ENCODE results near the gene KANK3. TPM values are rescaled to one million over a fixed set of nuclear protein-coding genes. Genes with fewer than 3 reads are reported as not detected.

The KANK3 gene
- total and polyA plus RNA-seq, 9 donors = 9.4 to 18.9 (median 12.4) TPM

DNA sequence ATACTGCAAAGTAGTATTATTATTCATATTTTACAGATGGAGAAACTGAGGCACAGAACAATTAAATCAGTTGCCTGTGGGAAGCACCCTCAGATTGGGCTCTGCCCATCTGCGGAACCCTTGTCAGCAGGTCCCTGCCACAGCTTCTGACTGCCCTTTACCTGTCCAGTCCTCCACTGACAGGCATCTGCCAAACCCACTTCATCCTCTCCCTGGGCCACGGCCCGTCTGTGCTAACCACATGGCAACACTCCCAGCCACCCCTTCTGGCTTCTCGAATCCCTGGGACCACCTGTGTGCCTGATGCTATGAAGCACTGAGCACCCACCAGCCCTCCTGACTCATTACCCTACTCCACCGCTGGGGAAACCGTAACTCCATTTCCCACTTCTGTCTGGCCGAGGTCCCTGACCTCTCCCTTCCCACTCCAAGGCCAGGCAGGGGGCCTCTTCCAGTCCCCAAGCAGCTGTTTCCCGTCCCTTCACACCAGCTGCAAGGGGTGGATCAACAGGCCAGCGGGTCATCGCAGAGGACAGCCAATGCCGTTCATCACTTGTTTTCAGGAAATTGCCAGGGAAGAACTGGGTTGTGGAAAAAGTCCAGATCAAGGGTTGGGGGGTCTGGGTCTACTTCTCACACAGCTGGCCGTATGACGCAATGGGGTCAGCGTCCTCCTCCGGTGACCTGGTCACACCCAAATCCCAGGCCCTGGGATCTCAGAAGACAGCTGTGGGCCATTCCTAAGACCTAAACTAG lies 2.5 kb downstream of the KANK3 start:
- H3K36me3 ChIP-seq (ENCODE audit: control insufficient read depth, insufficient read depth, low read length) = no peaks in the 10 kb centered on the region
- peaks cover 18% of the 10 kb centered on the region for H3K4me1 ChIP-seq (ENCODE audit: control insufficient read depth, insufficient read depth, low read length)
- DNase-seq = peak; percentile 76
- peaks cover 89% of the 10 kb centered on the region for H3K27me3 ChIP-seq (ENCODE audit: control insufficient read depth, insufficient read depth, low read length)
- 15% methylated on average over 9 of the region's 15 CpGs for WGBS (ENCODE audit: insufficient coverage)
- H3K9me3 ChIP-seq (replicated peaks; ENCODE audit: control insufficient read depth, low read depth, low read length) = no peaks in the 10 kb centered on the region
- H3K4me3 ChIP-seq (ENCODE audit: low read length) = no peak overlapping the region
- peak overlapping the region; percentile 67 for H3K27ac ChIP-seq (ENCODE audit: low read length)

DNA sequence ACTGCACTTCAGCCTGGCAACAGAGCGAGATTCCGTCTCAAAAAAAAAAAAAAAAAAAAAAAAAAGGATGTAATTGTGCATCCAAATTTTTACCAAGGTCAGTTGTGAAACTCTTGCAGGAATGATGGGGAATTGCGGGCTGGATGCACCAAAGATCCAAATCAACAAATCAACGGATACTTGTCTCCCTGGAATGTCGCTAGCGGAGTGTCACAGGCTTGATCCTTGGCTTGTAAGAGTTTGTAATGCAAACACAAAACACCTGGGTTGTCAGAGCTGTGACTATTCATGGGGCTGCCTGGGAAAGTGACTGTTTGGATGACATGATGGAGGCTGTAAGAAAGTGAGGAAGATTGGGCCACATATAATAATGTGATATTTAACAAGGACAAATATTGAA lies 4.2 kb downstream of the KANK3 start:
- DNase-seq = no peak
- Histone ChIP-seq H3K9me3 (replicated peaks; ENCODE audit: control insufficient read depth, low read depth, low read length) (no peaks in the 10 kb centered on the region), H3K4me3 (ENCODE audit: low read length) (no peak overlapping the region), H3K36me3 (ENCODE audit: control insufficient read depth, insufficient read depth, low read length) (no peaks in the 10 kb centered on the region), H3K4me1 (ENCODE audit: control insufficient read depth, insufficient read depth, low read length) (peaks cover 25% of the 10 kb centered on the region), H3K27ac (ENCODE audit: low read length) (no peak overlapping the region), H3K27me3 (ENCODE audit: control insufficient read depth, insufficient read depth, low read length) (peaks cover 82% of the 10 kb centered on the region)
- 60% methylated on average over 1 of the region's 6 CpGs for WGBS (ENCODE audit: insufficient coverage)

DNA sequence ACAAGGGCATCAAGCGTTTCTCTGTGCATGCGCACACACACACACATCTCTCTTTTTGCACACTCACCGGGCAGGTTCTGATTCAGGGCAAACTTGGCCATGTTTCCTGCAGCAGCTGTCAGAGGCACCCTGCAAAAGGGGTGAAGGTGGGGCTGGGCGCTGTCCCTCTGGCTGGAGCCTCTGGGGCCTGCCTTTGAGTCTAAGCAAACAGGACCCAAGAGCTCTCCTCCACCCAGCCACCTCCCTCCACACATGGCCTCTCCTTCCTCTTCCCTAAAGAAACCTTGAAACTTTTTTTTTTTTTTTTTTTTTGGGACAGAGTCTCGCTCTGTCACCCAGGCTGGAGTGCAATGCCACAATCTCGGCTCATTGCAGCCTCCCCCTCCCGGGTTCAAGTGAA lies 5.3 kb downstream of the KANK3 start:
- Histone ChIP-seq H3K36me3 (ENCODE audit: control insufficient read depth, insufficient read depth, low read length) (no peaks in the 10 kb centered on the region), H3K27me3 (ENCODE audit: control insufficient read depth, insufficient read depth, low read length) (peaks cover 81% of the 10 kb centered on the region), H3K4me3 (ENCODE audit: low read length) (no peak overlapping the region), H3K9me3 (replicated peaks; ENCODE audit: control insufficient read depth, low read depth, low read length) (no peaks in the 10 kb centered on the region), H3K4me1 (ENCODE audit: control insufficient read depth, insufficient read depth, low read length) (peaks cover 26% of the 10 kb centered on the region), H3K27ac (ENCODE audit: low read length) (no peak overlapping the region)
- DNase-seq = no peak
- WGBS (ENCODE audit: insufficient coverage) = 75% methylated on average over 2 of the region's 7 CpGs

DNA sequence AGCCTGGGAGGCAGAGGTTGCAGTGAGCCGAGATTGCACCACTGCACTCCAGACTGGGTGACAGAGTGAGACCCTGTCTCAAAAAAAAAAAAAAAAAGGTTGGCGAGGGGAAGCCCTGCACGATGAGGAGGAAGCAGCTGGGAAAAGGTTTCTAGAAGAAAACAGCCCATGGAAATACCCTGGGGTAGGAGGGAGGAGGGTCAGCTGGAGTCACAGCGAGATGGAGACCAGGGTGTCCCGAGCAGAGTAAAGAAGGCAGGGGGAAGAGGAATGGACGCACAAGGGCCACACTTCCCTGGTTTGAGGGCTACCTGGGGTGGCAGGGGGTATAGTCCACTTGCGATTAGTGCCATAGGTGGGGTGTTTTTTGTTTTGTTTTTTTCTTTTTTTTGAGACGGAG lies 6.4 kb downstream of the KANK3 start:
- 63% methylated on average over 6 of the region's 8 CpGs for WGBS (ENCODE audit: insufficient coverage)
- H3K36me3 ChIP-seq (ENCODE audit: control insufficient read depth, insufficient read depth, low read length) = no peaks in the 10 kb centered on the region
- H3K27ac ChIP-seq (ENCODE audit: low read length) = no peak overlapping the region
- H3K4me3 ChIP-seq (ENCODE audit: low read length) = no peak overlapping the region
- H3K27me3 ChIP-seq (ENCODE audit: control insufficient read depth, insufficient read depth, low read length) = peaks cover 80% of the 10 kb centered on the region
- peaks cover 24% of the 10 kb centered on the region for H3K4me1 ChIP-seq (ENCODE audit: control insufficient read depth, insufficient read depth, low read length)
- no peaks in the 10 kb centered on the region for H3K9me3 ChIP-seq (replicated peaks; ENCODE audit: control insufficient read depth, low read depth, low read length)
- DNase-seq = no peak

DNA sequence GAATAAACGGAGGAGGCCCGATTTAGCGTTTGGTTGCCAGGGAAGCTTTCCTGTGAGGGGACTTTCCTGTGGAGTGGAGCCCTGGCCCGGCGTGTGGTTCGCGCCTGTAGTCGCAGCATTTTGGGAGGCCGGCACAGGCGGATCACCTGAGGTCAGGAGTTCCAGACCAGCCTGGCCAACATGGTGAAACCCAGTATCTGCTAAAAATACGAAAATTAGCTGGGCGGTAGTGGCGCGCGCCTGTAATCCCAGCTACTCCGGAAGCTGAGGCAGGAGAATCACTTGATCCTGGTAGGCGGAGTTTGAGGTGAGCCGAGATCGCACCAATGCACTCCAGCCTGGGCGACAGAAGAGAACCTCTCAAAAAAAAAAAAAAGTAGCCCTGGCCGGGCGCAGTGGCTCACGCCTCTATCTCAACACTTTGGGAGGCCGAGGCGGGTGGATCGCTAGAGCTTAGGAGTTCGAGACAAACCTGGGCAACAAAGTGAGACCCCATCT lies 6.9 kb downstream of the KANK3 start:
- no peak overlapping the region for H3K4me3 ChIP-seq (ENCODE audit: low read length)
- peaks cover 24% of the 10 kb centered on the region for H3K4me1 ChIP-seq (ENCODE audit: control insufficient read depth, insufficient read depth, low read length)
- H3K27ac ChIP-seq (ENCODE audit: low read length) = no peak overlapping the region
- H3K9me3 ChIP-seq (replicated peaks; ENCODE audit: control insufficient read depth, low read depth, low read length) = no peaks in the 10 kb centered on the region
- no peak for DNase-seq
- no peaks in the 10 kb centered on the region for H3K36me3 ChIP-seq (ENCODE audit: control insufficient read depth, insufficient read depth, low read length)
- peaks cover 81% of the 10 kb centered on the region for H3K27me3 ChIP-seq (ENCODE audit: control insufficient read depth, insufficient read depth, low read length)
- 32% methylated on average over 20 of the region's 27 CpGs for WGBS (ENCODE audit: insufficient coverage)

DNA sequence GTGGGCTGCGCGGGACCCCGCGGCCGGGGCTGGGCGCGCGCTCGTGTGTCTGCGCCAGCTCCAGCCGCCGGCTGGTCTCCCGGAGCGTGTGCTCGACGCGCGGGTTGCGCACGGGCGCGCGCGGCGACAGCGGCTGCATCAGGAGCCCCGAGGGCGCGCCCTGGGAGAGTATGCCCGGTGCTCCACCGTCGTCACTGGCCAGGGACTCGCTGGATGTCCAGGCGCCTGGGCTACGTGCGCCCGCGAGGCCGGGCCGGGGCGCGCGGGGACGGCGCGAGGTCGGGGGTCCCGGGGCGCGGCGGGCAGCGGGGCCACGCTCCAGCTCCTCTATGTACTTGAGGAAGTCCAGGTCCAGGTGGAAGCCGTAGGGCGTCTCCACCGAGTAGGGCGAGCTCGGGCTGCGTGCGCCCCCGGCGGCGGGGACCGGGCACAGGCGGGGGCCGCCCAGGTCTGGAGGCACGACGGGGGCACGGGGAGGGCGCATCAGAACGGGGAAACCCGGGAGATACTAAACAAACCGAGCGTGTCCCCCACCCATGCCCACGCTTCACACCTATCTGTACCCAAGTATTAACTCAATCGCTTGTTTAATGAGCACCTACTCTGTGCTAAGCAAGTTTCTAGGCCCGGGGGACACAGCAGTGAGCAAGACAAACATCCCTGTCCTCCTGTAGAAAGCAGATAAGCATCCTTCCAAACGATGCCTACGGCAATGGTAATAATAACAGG lies 7.6 kb downstream of the KANK3 start:
- 4% methylated on average over 76 of the region's 79 CpGs for WGBS (ENCODE audit: insufficient coverage)
- Histone ChIP-seq H3K4me3 (ENCODE audit: low read length) (no peak overlapping the region), H3K27me3 (ENCODE audit: control insufficient read depth, insufficient read depth, low read length) (peaks cover 80% of the 10 kb centered on the region), H3K36me3 (ENCODE audit: control insufficient read depth, insufficient read depth, low read length) (no peaks in the 10 kb centered on the region), H3K4me1 (ENCODE audit: control insufficient read depth, insufficient read depth, low read length) (peaks cover 19% of the 10 kb centered on the region), H3K27ac (ENCODE audit: low read length) (no peak overlapping the region), H3K9me3 (replicated peaks; ENCODE audit: control insufficient read depth, low read depth, low read length) (no peaks in the 10 kb centered on the region)
- DNase-seq = no peak

DNA sequence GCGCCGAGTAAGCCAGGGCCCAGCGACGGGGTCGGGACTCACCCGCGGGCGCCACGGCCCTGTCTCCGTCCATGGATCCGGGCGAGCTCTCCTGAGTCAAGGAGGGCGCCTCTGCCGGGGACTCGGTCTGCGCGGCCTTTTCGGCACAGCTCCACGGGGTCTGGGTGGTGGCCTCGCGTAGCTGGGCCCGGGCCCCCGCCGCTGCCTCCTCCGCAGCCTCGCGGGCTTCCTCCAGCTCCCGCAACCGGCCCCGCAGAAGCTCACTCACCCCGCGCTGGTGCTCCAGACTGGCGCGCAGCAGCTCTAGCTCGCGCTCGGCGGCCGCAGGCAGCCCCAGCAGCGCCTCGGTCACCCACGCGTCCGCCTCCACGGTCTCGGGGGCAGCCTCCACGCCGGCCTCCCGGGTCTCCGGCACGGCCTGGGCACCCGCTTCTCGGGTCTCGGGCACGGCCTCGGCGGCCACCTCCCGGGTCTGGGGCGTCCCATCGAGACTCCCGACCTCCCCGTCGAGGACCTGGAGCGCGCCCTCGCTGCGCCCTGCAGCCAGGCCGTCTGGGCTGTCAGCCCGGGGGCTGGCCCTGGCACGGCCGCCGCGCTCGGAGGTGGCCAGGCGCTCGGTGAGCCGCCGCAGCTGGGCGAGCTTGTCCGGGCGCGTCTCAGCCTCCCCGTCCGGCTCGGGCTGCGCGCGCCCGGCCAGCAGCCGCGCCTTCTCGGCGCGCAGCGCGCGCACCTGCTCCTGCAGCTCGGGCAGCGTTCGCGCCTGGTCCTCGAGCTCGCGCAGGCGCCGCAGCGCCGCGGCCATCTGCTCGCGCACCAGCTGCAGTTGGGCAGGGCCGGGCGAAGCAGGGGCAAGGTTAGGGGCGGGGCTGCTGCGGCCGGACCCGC lies 8.4 kb downstream of the KANK3 start:
- peak; percentile 85 for DNase-seq
- 7% methylated on average over 117 of the region's 117 CpGs for WGBS (ENCODE audit: insufficient coverage)
- Histone ChIP-seq H3K9me3 (replicated peaks; ENCODE audit: control insufficient read depth, low read depth, low read length) (no peaks in the 10 kb centered on the region), H3K4me3 (ENCODE audit: low read length) (no peak overlapping the region), H3K27me3 (ENCODE audit: control insufficient read depth, insufficient read depth, low read length) (peaks cover 75% of the 10 kb centered on the region), H3K4me1 (ENCODE audit: control insufficient read depth, insufficient read depth, low read length) (peaks cover 16% of the 10 kb centered on the region), H3K36me3 (ENCODE audit: control insufficient read depth, insufficient read depth, low read length) (no peaks in the 10 kb centered on the region), H3K27ac (ENCODE audit: low read length) (peak overlapping the region; percentile 13)

DNA sequence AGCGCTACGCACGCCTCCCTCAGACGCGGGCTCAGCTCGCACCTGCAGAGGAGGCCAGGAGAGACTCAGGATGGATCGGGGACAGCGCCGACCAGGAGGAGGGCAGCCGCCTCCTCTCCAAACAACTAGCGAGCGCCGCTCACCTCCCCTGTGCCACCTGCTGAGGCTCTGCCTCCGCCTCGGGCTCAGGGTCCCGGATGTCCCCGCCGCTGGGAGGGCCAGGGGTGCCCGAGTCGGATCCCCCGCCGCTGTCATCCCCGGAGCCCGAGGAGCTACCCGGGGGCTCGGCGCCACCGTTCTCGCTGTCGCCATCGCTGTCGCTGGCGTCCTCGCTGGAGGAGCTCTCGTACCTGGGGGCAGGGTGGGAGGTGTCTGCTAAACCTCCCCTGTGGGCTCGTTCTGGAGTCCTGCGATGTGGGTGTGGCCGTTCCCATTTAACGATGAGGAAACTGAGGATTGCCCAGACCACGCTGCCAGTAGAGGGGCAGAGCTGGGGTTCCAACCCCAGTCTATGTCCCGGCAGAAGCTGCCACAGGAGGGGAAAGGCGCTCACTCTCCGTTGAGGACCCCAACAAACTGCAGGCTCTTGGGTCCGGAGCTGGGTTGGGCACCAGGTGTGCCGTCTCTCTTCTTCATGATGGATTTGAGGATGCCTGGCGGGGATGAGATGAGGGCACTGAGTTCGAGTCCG lies 9.2 kb downstream of the KANK3 start:
- H3K36me3 ChIP-seq (ENCODE audit: control insufficient read depth, insufficient read depth, low read length) = no peaks in the 10 kb centered on the region
- 16% methylated on average over 32 of the region's 48 CpGs for WGBS (ENCODE audit: insufficient coverage)
- peaks cover 68% of the 10 kb centered on the region for H3K27me3 ChIP-seq (ENCODE audit: control insufficient read depth, insufficient read depth, low read length)
- DNase-seq = no peak
- H3K4me1 ChIP-seq (ENCODE audit: control insufficient read depth, insufficient read depth, low read length) = peaks cover 16% of the 10 kb centered on the region
- no peak overlapping the region for H3K4me3 ChIP-seq (ENCODE audit: low read length)
- no peaks in the 10 kb centered on the region for H3K9me3 ChIP-seq (replicated peaks; ENCODE audit: control insufficient read depth, low read depth, low read length)
- peak overlapping the region; percentile 13 for H3K27ac ChIP-seq (ENCODE audit: low read length)

DNA sequence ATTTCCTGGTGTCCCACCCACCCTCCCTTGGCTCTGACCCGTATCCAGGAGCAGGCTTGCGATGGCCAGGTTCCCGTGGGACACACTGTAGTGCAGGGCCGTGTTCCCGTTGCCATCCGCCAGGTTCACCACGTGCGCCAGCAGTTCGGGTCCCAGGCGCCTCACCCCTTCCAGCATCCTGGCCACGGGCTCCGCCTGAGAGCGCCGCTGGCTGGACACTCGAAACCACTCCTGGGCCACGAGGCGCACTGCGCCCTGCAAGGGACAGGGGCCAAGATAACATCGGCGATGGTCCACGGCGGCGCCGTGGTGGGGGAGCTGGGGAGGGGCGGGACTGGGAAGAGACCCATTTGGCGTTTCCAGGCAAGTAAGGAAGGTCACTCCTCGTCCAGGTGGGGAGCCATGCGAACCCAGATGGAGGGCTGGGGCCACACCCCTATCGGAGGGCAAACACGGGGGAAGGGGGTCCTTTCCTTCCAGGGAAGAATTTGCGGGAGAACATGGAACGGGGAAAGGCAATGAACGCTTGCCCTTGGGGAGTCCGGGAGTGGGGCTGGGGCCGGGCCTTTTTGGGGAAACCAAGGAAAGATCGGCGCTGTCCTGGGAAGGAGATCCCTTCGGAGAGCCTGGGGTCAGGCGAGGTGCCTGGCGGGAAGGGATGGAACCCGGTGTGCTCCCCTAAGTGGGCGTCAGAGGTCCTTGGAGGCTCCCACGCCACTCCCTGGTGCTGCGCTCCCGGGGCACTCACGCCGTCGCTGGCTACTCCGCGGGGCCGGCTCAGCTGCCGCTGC lies 9.9 kb downstream of the KANK3 start:
- H3K4me1 ChIP-seq (ENCODE audit: control insufficient read depth, insufficient read depth, low read length) = peaks cover 16% of the 10 kb centered on the region

More for the DNA sequence above, 9.9 kb downstream of the KANK3 start:
- Histone ChIP-seq H3K27me3 (ENCODE audit: control insufficient read depth, insufficient read depth, low read length) (peaks cover 64% of the 10 kb centered on the region), H3K9me3 (replicated peaks; ENCODE audit: control insufficient read depth, low read depth, low read length) (no peaks in the 10 kb centered on the region), H3K36me3 (ENCODE audit: control insufficient read depth, insufficient read depth, low read length) (no peaks in the 10 kb centered on the region), H3K27ac (ENCODE audit: low read length) (no peak overlapping the region), H3K4me3 (ENCODE audit: low read length) (no peak overlapping the region)
- DNase-seq = no peak
- WGBS (ENCODE audit: insufficient coverage) = 21% methylated on average over 52 of the region's 52 CpGs

Data from muscle of leg (tissue), 11 donors.